Endodermal cell (in vitro differentiated cells): ENCODE measurements around the gene UNC13B. TPM values are rescaled to one million over a fixed set of nuclear protein-coding genes. Genes with fewer than 3 reads are reported as not detected.
A peak's percentile ranks its signal among the peaks of the same experiment; 100 is the strongest.

Experiments
- DNase-seq: peaks from one replicate; pipeline ENCODE4 v3.0.0-alpha.2; 2017
- H3K27ac ChIP-seq: 2 replicates; pipeline ENCODE4 v1.5.1; 2013; ENCODE audit warnings: mild to moderate bottlenecking, low read depth, low read length, moderate library complexity
- H3K27me3 ChIP-seq: 2 replicates; pipeline ENCODE4 v1.6.1; 2013; ENCODE audit warnings: mild to moderate bottlenecking, low read length, moderate library complexity; ENCODE audit not compliant: insufficient read depth, control insufficient read depth, poor library complexity, severe bottlenecking
- H3K36me3 ChIP-seq: 2 replicates; pipeline ENCODE4 v1.7.0; 2013; ENCODE audit warnings: mild to moderate bottlenecking, low read length, moderate library complexity; ENCODE audit not compliant: control insufficient read depth, insufficient read depth
- H3K4me1 ChIP-seq: one replicate; pipeline ENCODE4 v1.7.0; 2013; ENCODE audit warnings: low read length; ENCODE audit not compliant: control insufficient read depth, insufficient read depth
- H3K4me3 ChIP-seq: 2 replicates; pipeline ENCODE4 v1.5.1; 2013; ENCODE audit warnings: mild to moderate bottlenecking, low read length, moderate library complexity
- H3K9ac ChIP-seq: 2 replicates; pipeline ENCODE4 v1.6.1; 2013; ENCODE audit warnings: mild to moderate bottlenecking, low read length, moderate library complexity; ENCODE audit not compliant: poor library complexity, severe bottlenecking; ENCODE audit errors: extremely low read depth
- H3K9me3 ChIP-seq: 2 replicates; pipeline ENCODE4 v1.6.1; 2013; ENCODE audit warnings: mild to moderate bottlenecking, low read length, moderate library complexity; ENCODE audit not compliant: control insufficient read depth
- H3K27ac Mint-ChIP-seq: 2 replicates; pipeline ENCODE4 v1.8.0; 2020; ENCODE audit warnings: mixed read lengths
- H3K27me3 Mint-ChIP-seq: 2 replicates; pipeline ENCODE4 v1.8.0; 2021; ENCODE audit warnings: mild to moderate bottlenecking, mixed read lengths; ENCODE audit not compliant: insufficient read depth
- H3K36me3 Mint-ChIP-seq: 2 replicates; pipeline ENCODE4 v1.8.0; 2020; ENCODE audit warnings: low read depth, mixed read lengths
- H3K4me1 Mint-ChIP-seq: 2 replicates; pipeline ENCODE4 v1.8.0; 2020; ENCODE audit warnings: mixed read lengths
- H3K4me3 Mint-ChIP-seq: 2 replicates; pipeline ENCODE4 v1.8.0; 2020; ENCODE audit warnings: mild to moderate bottlenecking, moderate library complexity, mixed read lengths
- H3K9me3 Mint-ChIP-seq: 2 replicates; pipeline ENCODE4 v1.8.0; 2020; ENCODE audit warnings: mild to moderate bottlenecking, mixed read lengths
- WGBS, 2 experiments: methylation state at CpG; one replicate each; pipeline versions ENCODE4 v1.1.5 to v1.1.7; 2013; ENCODE audit warnings: missing lambda C conversion rate in 2 of 2, mixed read lengths in 1 of 2; ENCODE audit not compliant: insufficient coverage in 1 of 2, insufficient read length in 1 of 2; 5-methylcytosine and 5-hydroxymethylcytosine counted together
- total RNA-seq, 2 donors: library from RNA; stranded (reverse); fragmentation: NEBNext Ultra II Directional in 1 of 2; extraction: Animal tissue kit (Norgen Biotek cat#: 25700) in 1 of 2; gene quantifications; 2 replicates in 1 of 2; 3 replicates in 1 of 2; pipeline ENCODE4 v1.2.1, GENCODE V29; 2021
- TF ChIP-seq, protein P1 (sequence below): fragments of 200-600 bp; sonication (generic); conservative IDR thresholded peaks from 2 replicates; pipeline ENCODE4 v1.5.0; 2021; ENCODE audit warnings: antibody characterized with exemption, mild to moderate bottlenecking

UNC13B gene
- total RNA-seq, 2 donors from 2014 or later, result 53.9 to 57.2 TPM

DNA sequence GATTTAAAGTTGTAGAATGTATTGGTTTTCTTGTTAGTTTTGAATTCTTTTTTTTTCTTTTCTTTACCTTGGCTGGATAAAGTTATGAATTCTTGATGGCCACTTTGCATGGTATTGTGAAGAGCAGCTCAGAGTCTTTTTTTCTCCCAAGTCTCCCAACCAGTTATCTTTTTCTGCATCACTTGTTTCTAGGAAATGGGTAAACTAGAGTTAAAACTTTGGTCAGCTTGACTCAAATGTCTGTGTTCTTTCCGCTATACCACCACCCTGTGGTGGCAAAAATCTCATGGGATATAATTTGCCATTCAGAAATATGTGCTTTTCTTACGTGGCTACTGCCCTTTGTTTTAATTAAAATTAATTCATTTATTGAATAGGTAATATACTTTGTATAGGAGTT, 113.2 kb downstream of the UNC13B start:
- H3K27me3 Mint-ChIP-seq, result no peaks in the 10 kb centered on the region
- TF ChIP-seq, protein P1, sequence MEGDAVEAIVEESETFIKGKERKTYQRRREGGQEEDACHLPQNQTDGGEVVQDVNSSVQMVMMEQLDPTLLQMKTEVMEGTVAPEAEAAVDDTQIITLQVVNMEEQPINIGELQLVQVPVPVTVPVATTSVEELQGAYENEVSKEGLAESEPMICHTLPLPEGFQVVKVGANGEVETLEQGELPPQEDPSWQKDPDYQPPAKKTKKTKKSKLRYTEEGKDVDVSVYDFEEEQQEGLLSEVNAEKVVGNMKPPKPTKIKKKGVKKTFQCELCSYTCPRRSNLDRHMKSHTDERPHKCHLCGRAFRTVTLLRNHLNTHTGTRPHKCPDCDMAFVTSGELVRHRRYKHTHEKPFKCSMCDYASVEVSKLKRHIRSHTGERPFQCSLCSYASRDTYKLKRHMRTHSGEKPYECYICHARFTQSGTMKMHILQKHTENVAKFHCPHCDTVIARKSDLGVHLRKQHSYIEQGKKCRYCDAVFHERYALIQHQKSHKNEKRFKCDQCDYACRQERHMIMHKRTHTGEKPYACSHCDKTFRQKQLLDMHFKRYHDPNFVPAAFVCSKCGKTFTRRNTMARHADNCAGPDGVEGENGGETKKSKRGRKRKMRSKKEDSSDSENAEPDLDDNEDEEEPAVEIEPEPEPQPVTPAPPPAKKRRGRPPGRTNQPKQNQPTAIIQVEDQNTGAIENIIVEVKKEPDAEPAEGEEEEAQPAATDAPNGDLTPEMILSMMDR, result peak; percentile 28
- no peaks in the 10 kb centered on the region for H3K36me3 Mint-ChIP-seq

DNA sequence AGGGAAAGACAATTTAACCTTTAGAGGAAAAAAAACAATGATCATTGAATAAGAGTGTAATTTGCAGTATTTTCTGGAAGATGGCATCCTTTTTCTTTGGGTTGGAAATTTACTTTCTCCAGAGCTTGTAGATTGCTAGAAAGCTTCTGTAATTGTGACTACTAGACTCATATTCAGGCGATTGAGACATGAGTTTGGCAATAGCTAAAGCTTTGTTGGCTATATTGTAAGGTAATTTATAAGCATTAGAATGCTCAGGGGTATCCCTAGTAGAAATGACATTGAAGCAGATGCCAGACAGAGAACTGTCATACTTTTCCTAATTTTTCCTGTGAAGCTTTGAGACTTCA, 115.3 kb downstream of the UNC13B start:
- Histone ChIP-seq H3K27me3 (no peaks in the 10 kb centered on the region), H3K9ac (no peak overlapping the region), H3K36me3 (no peaks in the 10 kb centered on the region), H3K9me3 (no peaks in the 10 kb centered on the region), H3K27ac (no peak overlapping the region), H3K4me3 (no peak overlapping the region), H3K4me1 (no peaks in the 10 kb centered on the region)
- Mint-ChIP-seq H3K36me3 (no peaks in the 10 kb centered on the region), H3K27ac (no peak overlapping the region), H3K4me1 (no peaks in the 10 kb centered on the region), H3K9me3 (no peaks in the 10 kb centered on the region), H3K4me3 (no peak overlapping the region), H3K27me3 (no peaks in the 10 kb centered on the region)
- WGBS, 2 experiments, result 88 to 100% methylated on average over 1 of the region's 1 CpG
- no peak for DNase-seq
- TF ChIP-seq, protein P1, result no peak

More for the DNA sequence above, 113.2 kb downstream of the UNC13B start:
- no peak for DNase-seq
- Mint-ChIP-seq H3K9me3 (no peaks in the 10 kb centered on the region), H3K27ac (no peak overlapping the region), H3K4me3 (no peak overlapping the region), H3K4me1 (no peaks in the 10 kb centered on the region)
- H3K27me3 ChIP-seq, result no peaks in the 10 kb centered on the region
- H3K4me1 ChIP-seq, result no peaks in the 10 kb centered on the region
- H3K36me3 ChIP-seq, result no peaks in the 10 kb centered on the region
- no peak overlapping the region for H3K9ac ChIP-seq
- H3K9me3 ChIP-seq, result no peaks in the 10 kb centered on the region
- H3K4me3 ChIP-seq, result no peak overlapping the region
- H3K27ac ChIP-seq, result no peak overlapping the region
- 86 to 100% methylated on average over 1 of the region's 2 CpGs for WGBS, 2 experiments

DNA sequence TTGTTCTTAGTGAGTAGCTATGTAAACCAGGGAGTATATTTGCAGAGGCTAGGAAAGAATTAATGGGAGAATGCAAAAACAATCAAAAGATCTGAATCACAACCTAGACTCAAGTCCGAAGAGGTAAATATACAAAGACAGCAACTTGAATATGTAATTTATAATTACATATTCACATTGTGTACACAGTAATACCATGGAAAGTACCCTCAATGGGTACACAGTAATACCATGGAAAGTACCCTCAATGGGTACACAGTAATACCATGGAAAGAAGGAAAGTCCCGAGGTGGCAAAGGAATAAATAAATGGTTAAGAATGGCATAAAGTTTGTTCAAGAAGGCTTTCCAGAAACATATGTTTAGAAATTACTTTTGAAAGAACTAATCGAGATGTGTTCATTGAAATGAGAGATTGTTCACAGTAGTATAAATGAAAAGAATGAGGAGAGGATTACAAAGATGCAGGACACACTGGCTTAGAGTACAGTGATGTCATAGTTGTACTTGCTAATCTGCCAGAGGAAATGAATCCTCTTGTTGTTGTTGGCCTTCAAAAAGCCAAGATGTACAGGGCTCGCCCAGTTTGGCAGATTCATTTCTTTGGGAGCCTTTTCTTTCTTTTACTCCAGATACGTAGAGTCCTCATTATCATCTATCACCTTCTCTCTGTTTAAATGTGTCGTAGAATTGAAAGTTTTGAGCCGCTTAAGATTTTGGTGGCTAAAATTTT, 116.0 kb downstream of the UNC13B start:
- Mint-ChIP-seq H3K9me3 (no peaks in the 10 kb centered on the region), H3K4me3 (no peak overlapping the region), H3K27ac (no peak overlapping the region), H3K4me1 (no peaks in the 10 kb centered on the region), H3K36me3 (no peaks in the 10 kb centered on the region), H3K27me3 (no peaks in the 10 kb centered on the region)
- Histone ChIP-seq H3K27ac (no peak overlapping the region), H3K9ac (no peak overlapping the region), H3K4me1 (no peaks in the 10 kb centered on the region), H3K4me3 (no peak overlapping the region), H3K9me3 (no peaks in the 10 kb centered on the region), H3K36me3 (no peaks in the 10 kb centered on the region), H3K27me3 (no peaks in the 10 kb centered on the region)
- TF ChIP-seq, protein P1, result no peak
- 89 to 94% methylated on average over 3 to 6 of the region's 7 CpGs for WGBS, 2 experiments
- no peak for DNase-seq
